ENCODE data around the gene TMEM132D.

DNA sequence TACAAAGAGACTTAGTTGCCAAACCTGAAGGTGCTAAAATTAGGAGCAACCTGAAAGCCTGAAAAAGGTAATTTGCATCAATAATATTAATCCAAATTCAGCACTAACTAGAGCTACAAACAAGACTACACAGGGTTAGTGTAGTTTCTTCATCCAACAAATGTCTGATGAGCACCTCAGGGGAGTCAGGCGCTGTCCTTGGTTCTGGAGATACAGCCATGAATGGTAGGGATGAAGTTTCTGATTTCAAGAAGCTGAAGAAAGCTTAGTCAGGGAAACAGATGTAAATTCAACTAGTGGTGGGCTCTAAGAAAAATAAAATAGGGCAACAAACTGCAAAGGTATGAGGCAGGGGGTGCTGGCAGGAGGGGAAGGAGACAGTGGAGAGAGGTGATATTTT lies 784.3 kb downstream of the TMEM132D start:
- TF ChIP-seq POLR2A (IDR thresholded peaks at IDR 0.05; ENCODE audit: low read length) = no peak
- no peak for TF ChIP-seq GATA1 (IDR thresholded peaks at IDR 0.05; ENCODE audit: low read depth, low read length)

All from erythroblast (primary cell).